ENCODE results near the gene HDAC4. TPM values are rescaled to one million over a fixed set of nuclear protein-coding genes. Genes with fewer than 3 reads are reported as not detected.

HDAC4 gene
- total and polyA plus RNA-seq, 4 donors, result 2.9 to 37.2 (median 4.4) TPM

GRCh38 chr2:239294571-239295054, 106.2 kb downstream of the HDAC4 start:
- H3K4me3 ChIP-seq (ENCODE audit: low read depth in 1 of 3, low read length in 3 of 3), result no peak overlapping the region
- no peaks in the 10 kb centered on the region for H3K27me3 ChIP-seq (ENCODE audit: control insufficient read depth in 4 of 4, insufficient read depth in 4 of 4, low read length in 3 of 4)
- WGBS, result 90% methylated on average over 14 of the region's 14 CpGs
- DNase-seq (ENCODE audit: low spot score), result no peak
- no peaks in the 10 kb centered on the region for H3K36me3 ChIP-seq (ENCODE audit: control insufficient read depth in 4 of 4, insufficient read depth in 3 of 4, low read depth in 1 of 4, low read length in 3 of 4)
- H3K9ac ChIP-seq (ENCODE audit: low read depth in 1 of 2, low read length in 2 of 2), result no peak overlapping the region
- H3K4me1 ChIP-seq (ENCODE audit: control insufficient read depth in 4 of 4, insufficient read depth in 4 of 4, low read length in 3 of 4), result peaks cover 26 to 85% (median 68%) of the 10 kb centered on the region in 4 donors
- no peak overlapping the region for H3K27ac ChIP-seq (ENCODE audit: low read depth in 1 of 2, low read length in 2 of 2)
- H3K9me3 ChIP-seq (ENCODE audit: control insufficient read depth in 4 of 4, low read length in 3 of 4), result no peaks in the 10 kb centered on the region
- TF ChIP-seq ZBTB33 (IDR thresholded peaks at IDR 0.05), result no peak
- no peak for TF ChIP-seq FOXA2 (IDR thresholded peaks at IDR 0.05)
- no peak for TF ChIP-seq REST (IDR thresholded peaks at IDR 0.05)
- TF ChIP-seq JUND (IDR thresholded peaks at IDR 0.05), result no peak
- TF ChIP-seq GABPA (IDR thresholded peaks at IDR 0.05 in 1 of 2, conservative IDR thresholded peaks at IDR 0.05 in 1 of 2), result no peak
- TF ChIP-seq HNF4G (IDR thresholded peaks at IDR 0.05), result no peak
- no peak for TF ChIP-seq NR2F2 (IDR thresholded peaks at IDR 0.05)
- TF ChIP-seq MAX (IDR thresholded peaks at IDR 0.05), result no peak
- TF ChIP-seq YY1 (IDR thresholded peaks at IDR 0.05), result no peak
- no peak for TF ChIP-seq RAD21 (IDR thresholded peaks at IDR 0.05)
- no peak for TF ChIP-seq CTCF (IDR thresholded peaks at IDR 0.05; ENCODE audit: low read depth, low read length, missing input control)
- no peak for TF ChIP-seq FOXA1 (IDR thresholded peaks at IDR 0.05)

- Histone ChIP-seq H3K4me1 (ENCODE audit: control insufficient read depth in 4 of 4, insufficient read depth in 4 of 4, low read length in 3 of 4) (peaks cover 24 to 78% (median 61%) of the 10 kb centered on the region in 4 donors), H3K27ac (ENCODE audit: low read depth in 1 of 2, low read length in 2 of 2) (no peak overlapping the region), H3K36me3 (ENCODE audit: control insufficient read depth in 4 of 4, insufficient read depth in 3 of 4, low read depth in 1 of 4, low read length in 3 of 4) (no peaks in the 10 kb centered on the region), H3K27me3 (ENCODE audit: control insufficient read depth in 4 of 4, insufficient read depth in 4 of 4, low read length in 3 of 4) (no peaks in the 10 kb centered on the region), H3K4me3 (ENCODE audit: low read depth in 1 of 3, low read length in 3 of 3) (no peak overlapping the region), H3K9ac (ENCODE audit: low read depth in 1 of 2, low read length in 2 of 2) (no peak overlapping the region), H3K9me3 (ENCODE audit: control insufficient read depth in 4 of 4, low read length in 3 of 4) (no peaks in the 10 kb centered on the region)
- DNase-seq (ENCODE audit: low spot score), result no peak
- 90% methylated on average over 15 of the region's 15 CpGs for WGBS
- TF ChIP-seq JUND (IDR thresholded peaks at IDR 0.05) (no peak), SP1 (IDR thresholded peaks at IDR 0.05) (no peak), FOXA2 (IDR thresholded peaks at IDR 0.05) (no peak), HNF4A (conservative IDR thresholded peaks at IDR 0.05) (no peak), EGR1 (IDR thresholded peaks at IDR 0.05; ENCODE audit: low read depth in 2 of 2) (no peak), GABPA (IDR thresholded peaks at IDR 0.05 in 1 of 2, conservative IDR thresholded peaks at IDR 0.05 in 1 of 2) (no peak), TAF1 (conservative IDR thresholded peaks at IDR 0.05) (no peak), FOXA1 (IDR thresholded peaks at IDR 0.05) (no peak), CTCF (IDR thresholded peaks at IDR 0.05; ENCODE audit: low read depth, low read length, missing input control) (no peak), YY1 (IDR thresholded peaks at IDR 0.05) (no peak), REST (IDR thresholded peaks at IDR 0.05) (no peak), HNF4G (IDR thresholded peaks at IDR 0.05) (no peak)
These were observed 106.9 kb downstream of the HDAC4 start for GRCh38 chr2:239293775-239294430.
